Fibroblast of skin of right biceps (primary cell): Measurements from ENCODE around the gene KCNIP3.
"Not testable (repeated sequence)": the region's sequence is repeated elsewhere in the genome, so short reads cannot be mapped to it uniquely, and the experiment has no call there.

Source experiments
- DNase-seq: peaks from one replicate; pipeline ENCODE4 v3.0.0-alpha.2; 2013

Gene KCNIP3

GRCh38 chr2:95296880-95297487 is at the start of gene KCNIP3:
KCNIP3 (plus strand) TSS chr2:95297347; CDS start chr2:95297439, 92 bp downstream.
- DNase-seq: no peak

DNA sequence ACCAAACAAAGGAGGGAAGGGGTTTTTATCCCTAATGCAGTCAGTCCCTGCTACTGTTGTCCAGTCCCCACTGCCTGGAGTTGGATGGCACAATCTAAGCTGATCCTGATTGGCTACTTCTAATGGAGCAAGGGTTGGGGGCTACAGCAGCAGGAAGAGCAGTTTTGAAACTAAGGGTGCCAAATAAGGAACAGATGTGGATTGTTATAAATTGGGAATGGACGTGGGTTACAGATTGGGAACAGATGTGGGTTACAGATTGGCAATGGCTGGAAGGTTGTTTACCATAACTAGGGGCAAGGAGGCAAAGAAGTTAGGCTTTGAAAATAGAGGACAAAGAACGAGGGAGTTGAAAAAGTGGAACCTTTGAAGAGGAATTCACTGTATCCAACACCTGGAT is 38.9 kb upstream of the KCNIP3 start:
- no peak for DNase-seq

- DNase-seq: no peak
Observed at GRCh38 chr2:95260028-95261023, 36.8 kb upstream of the KCNIP3 start.

DNA sequence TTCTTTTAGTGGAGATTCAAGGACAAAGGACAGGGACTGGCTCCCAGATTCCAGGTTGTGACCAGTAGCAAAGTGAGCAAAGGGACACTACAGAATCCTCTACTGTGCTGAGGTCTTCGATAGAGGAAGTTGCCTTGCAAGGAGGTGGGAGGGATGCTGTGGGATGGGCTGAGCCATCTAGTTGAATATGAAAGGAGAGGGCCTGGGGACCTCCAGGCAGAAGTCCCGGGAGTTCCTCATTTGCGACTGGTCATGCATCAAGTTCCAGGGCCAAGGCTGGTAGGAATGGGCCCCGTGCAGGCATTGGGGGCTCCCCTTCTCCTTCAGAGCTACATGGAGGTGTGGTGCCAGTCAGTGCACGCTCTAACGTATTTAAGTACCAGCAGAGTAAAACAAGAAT is 35.5 kb upstream of the KCNIP3 start:
- DNase-seq: no peak

DNA sequence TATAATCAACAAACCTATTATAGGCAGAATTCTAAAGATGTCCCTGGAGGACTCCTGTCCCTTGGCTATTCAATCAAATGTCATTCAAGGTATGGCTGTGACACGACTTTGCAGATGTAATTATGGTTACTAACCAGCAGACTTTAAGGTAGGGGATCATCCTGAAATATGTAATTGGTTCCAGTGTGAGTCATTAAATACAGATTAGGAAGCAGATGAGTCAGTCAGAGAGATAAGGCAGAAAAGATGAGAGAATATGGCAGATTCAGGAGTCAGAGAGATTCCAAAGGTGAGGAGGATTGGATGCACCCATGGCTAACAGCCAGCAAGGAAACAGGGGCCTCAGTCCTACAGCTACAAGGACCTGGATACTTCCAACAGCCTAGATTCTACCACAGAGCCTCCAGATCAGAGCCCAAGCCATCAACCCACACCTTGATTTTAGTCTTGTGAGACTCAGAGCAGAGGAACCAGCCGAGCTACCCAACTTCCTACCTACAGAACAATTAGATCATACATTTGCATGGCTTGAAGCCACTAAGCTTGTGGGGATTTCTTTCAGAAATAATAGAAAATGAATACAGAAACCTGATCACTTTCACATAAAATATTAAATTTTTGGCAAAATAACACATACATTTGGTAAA is 34.1 kb upstream of the KCNIP3 start:
- DNase-seq: no peak

- no peak for DNase-seq
Observed at GRCh38 chr2:95264624-95265023, 32.5 kb upstream of the KCNIP3 start.

GRCh38 chr2:95265182-95265581 is 32.0 kb upstream of the KCNIP3 start:
- no peak for DNase-seq

DNA sequence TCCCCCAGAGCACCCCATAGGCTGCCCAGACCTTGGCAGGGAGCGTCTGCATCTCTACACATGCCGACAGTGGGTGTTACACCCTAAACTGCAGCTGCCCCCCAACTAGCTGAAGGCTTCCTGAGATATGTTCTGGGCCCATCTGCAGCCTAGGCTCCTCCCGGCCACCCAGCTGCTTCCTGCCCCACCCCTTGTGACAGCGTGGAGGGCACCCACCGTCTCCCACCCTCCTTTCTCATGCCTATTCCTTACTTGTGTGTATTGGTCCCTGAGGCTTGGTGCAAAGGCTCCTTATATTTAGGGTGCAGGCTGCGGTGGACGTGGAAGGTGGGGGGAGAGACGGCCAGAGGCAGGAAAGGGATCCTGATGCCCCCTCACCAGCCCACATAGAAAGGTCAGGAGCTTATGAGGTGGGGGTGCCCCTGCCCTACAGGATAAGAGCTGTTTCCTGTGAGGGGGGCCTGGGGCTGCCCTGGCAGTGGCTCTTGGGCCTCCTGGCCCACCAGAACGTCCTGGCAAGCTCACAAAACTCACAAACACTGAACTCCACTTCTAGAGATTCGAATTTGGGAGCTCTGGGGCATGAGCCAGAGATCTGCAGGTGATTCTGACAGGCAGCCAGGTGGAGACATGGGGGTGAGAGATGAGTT is 30.2 kb upstream of the KCNIP3 start:
- no peak for DNase-seq

- DNase-seq: no peak
Observed at GRCh38 chr2:95267458-95268210, 29.5 kb upstream of the KCNIP3 start.

DNA sequence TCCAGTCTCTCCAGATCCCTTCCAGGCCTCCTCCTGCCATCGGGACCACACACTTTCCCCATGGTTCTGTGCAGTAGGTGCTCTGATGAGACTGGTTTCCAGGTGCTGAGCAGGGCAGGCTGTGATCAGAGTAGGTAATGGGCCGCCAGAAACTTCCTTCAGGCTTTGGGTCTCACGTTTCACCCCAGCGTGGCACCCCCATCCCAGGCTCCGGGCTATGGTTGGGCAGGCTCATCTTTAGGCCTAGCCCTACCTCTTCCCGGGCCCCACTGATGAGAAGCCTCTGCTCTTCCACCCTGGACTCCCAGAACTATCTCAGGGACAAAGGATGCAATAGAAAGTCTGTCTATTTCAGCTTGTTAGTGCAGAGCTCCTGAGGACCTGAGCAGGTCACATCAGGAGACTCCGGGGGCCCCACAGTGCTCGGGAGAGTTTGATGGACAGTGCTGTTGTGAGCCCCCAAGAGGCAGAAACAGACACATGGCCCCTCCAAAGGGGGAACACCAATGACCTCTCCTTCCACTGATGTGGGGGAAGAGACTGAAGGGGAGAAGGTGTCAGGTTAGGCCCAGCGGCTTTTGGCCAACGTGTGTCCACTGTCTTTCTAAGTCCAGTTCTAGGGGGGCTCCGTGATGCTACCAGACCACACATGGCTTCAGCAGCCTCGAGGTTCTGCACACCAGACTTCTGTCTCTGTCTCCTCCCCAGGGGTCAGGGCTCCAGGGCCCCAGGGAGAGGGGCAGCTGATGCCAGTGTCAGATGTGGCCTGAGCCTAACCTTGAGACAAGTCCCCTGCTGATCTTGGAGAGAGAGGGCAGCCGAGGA is 28.7 kb upstream of the KCNIP3 start:
- DNase-seq: no peak

GRCh38 chr2:95269036-95269680 is 28.0 kb upstream of the KCNIP3 start:
- DNase-seq: no peak

- not testable (repeated sequence) for DNase-seq
Observed at GRCh38 chr2:95269745-95270144, 27.4 kb upstream of the KCNIP3 start.

DNA sequence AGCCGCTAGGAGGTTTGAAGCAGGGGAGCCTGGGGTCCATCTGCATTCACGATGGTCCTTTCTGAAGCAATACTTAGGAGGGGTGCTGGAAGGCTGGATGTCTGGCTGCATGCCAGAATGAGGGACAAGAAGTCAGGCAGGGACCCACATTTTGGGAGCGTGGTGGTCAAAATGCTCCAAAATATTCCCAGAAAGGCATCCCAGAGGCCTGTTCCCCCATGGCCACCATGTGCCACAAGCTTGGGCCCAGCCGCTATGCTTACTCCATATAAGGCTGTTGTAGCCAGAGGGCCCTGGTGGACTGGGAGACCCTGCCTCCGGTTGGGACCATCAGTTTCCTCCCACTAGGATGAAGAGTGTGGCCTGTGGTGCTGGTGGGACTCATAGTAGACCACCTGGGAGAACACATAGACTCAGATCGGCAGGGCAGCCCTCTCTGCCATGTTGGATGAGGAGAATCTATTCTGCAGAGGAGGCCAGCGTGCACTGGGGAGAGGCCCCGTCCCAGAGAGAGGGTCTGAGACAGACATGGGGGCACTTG is 26.5 kb upstream of the KCNIP3 start:
- DNase-seq: no peak

- DNase-seq: no peak
Observed at GRCh38 chr2:95271381-95271971, 25.7 kb upstream of the KCNIP3 start.

GRCh38 chr2:95272299-95272751 is 24.8 kb upstream of the KCNIP3 start:
- no peak for DNase-seq

- no peak for DNase-seq
Observed at GRCh38 chr2:95272781-95273180, 24.4 kb upstream of the KCNIP3 start.

GRCh38 chr2:95273566-95274290 is 23.4 kb upstream of the KCNIP3 start:
- no peak for DNase-seq

DNA sequence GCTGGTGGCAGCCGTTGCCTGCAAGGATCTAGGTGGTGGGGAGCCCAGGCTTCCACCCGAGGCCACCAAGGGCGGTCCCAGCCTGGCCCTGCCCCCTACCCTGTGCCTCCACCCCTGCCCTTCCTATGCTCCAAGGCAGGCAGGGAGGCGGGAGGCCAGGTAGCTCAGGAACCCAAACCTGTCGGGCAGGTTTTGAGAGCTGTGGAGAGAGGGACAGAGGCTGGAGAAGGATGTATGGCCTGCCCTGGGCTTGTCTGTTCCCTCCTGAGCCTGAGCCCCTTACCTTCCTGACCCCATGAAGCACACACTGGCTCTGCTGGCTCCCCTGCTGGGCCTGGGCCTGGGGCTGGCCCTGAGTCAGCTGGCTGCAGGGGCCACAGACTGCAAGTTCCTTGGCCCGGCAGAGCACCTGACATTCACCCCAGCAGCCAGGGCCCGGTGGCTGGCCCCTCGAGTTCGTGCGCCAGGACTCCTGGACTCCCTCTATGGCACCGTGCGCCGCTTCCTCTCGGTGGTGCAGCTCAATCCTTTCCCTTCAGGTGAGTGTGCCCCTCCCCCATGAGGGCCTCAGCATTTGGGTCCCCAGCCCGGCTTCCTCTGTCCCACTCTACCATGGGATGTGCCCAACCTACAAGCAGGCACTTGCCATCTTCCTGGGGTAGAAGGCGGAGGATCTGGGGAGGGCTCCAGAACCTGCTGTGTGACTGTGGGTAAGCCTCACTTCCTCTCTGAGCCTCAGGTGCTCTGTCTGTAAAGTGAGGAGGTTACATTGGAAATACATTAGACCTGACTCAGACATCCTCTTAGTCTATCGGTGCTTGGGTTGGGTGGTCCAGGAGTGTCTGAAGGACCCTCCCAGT is 22.6 kb upstream of the KCNIP3 start, which contains the start of gene PROM2:
Gene PROM2 (plus strand): TSS at position 159 of the 860 bp plus-strand sequence. CDS start 137 bp downstream, at position 296.
- no peak for DNase-seq
